IPS DF 6.9 (cell line): ENCODE measurements around the gene TSR2.

Experiments
- DNase-seq: peaks from one replicate; pipeline ENCODE4 v3.0.0-alpha.2; 2013; ENCODE audit warnings: low read depth, low spot score
- H3K27ac ChIP-seq: one replicate; pipeline ENCODE4 v1.5.1; 2013; ENCODE audit warnings: low read length, control low read depth
- H3K27me3 ChIP-seq: 2 replicates; pipeline ENCODE4 v1.6.1; 2013; ENCODE audit warnings: mild to moderate bottlenecking, low read length; ENCODE audit not compliant: control insufficient read depth, insufficient read depth
- H3K36me3 ChIP-seq: 2 replicates; pipeline ENCODE4 v1.6.1; 2013; ENCODE audit warnings: low read length; ENCODE audit not compliant: control insufficient read depth, insufficient read depth
- H3K4me1 ChIP-seq: 2 replicates; pipeline ENCODE4 v1.6.1; 2013; ENCODE audit warnings: low read length; ENCODE audit not compliant: control insufficient read depth, insufficient read depth
- H3K4me3 ChIP-seq: 2 replicates; pipeline ENCODE4 v1.5.1; 2013; ENCODE audit warnings: mild to moderate bottlenecking, low read length
- H3K9me3 ChIP-seq: 2 replicates; pipeline ENCODE4 v1.6.1; 2013; ENCODE audit warnings: low read length, inconsistent platforms; ENCODE audit not compliant: control insufficient read depth, insufficient read depth
- WGBS: extraction: QIAGEN DNeasy Blood & Tissue Kit; methylation state at CpG from one replicate; pipeline ENCODE4 v1.1.7; 2013; ENCODE audit warnings: mixed read lengths, missing lambda C conversion rate; ENCODE audit not compliant: insufficient read length, insufficient coverage; 5-methylcytosine and 5-hydroxymethylcytosine counted together

Gene TSR2

GRCh38 chrX:54423161-54423888 lies 16.9 kb upstream of the TSR2 start:
- DNase-seq, result no peak

GRCh38 chrX:54427837-54428424 lies 12.3 kb upstream of the TSR2 start:
- H3K36me3 ChIP-seq, result no peaks in the 10 kb centered on the region
- H3K4me3 ChIP-seq, result no peak overlapping the region
- no CpG with 5 or more reads among the region's 2 CpGs for WGBS
- H3K4me1 ChIP-seq, result no peaks in the 10 kb centered on the region
- H3K9me3 ChIP-seq, result no peaks in the 10 kb centered on the region
- DNase-seq, result no peak
- no peaks in the 10 kb centered on the region for H3K27me3 ChIP-seq
- H3K27ac ChIP-seq, result no peak overlapping the region

More at GRCh38 chrX:54423161-54423888, 16.9 kb upstream of the TSR2 start:
- no peaks in the 10 kb centered on the region for H3K36me3 ChIP-seq
- H3K9me3 ChIP-seq, result no peaks in the 10 kb centered on the region
- H3K27ac ChIP-seq, result no peak overlapping the region
- H3K4me1 ChIP-seq, result no peaks in the 10 kb centered on the region
- H3K4me3 ChIP-seq, result no peak overlapping the region
- no peaks in the 10 kb centered on the region for H3K27me3 ChIP-seq
- no CpG with 5 or more reads among the region's 14 CpGs for WGBS

GRCh38 chrX:54430519-54430918 lies 9.7 kb upstream of the TSR2 start:
- no peak overlapping the region for H3K27ac ChIP-seq
- DNase-seq, result no peak

GRCh38 chrX:54435121-54435520 lies 5.1 kb upstream of the TSR2 start:
- no CpG with 5 or more reads among the region's 2 CpGs for WGBS

More at GRCh38 chrX:54430519-54430918, 9.7 kb upstream of the TSR2 start:
- H3K9me3 ChIP-seq, result no peaks in the 10 kb centered on the region
- no peaks in the 10 kb centered on the region for H3K27me3 ChIP-seq
- no peaks in the 10 kb centered on the region for H3K4me1 ChIP-seq
- no peak overlapping the region for H3K4me3 ChIP-seq
- no peaks in the 10 kb centered on the region for H3K36me3 ChIP-seq

GRCh38 chrX:54442790-54443189 lies 2.6 kb downstream of the TSR2 start:
- Histone ChIP-seq H3K9me3 (no peaks in the 10 kb centered on the region), H3K27me3 (no peaks in the 10 kb centered on the region), H3K27ac (no peak overlapping the region), H3K4me3 (no peak overlapping the region), H3K36me3 (peaks cover 5% of the 10 kb centered on the region; the same call in 1 of the 2 replicates), H3K4me1 (0 out of 2 replicates have a peak, but pooled peaks cover 2% of the 10 kb centered on the region)
- no peak for DNase-seq

More at GRCh38 chrX:54435121-54435520, 5.1 kb upstream of the TSR2 start:
- no peaks in the 10 kb centered on the region for H3K27me3 ChIP-seq
- H3K9me3 ChIP-seq, result no peaks in the 10 kb centered on the region
- no peak overlapping the region for H3K4me3 ChIP-seq
- H3K4me1 ChIP-seq, result no peaks in the 10 kb centered on the region
- no peaks in the 10 kb centered on the region for H3K36me3 ChIP-seq
- H3K27ac ChIP-seq, result no peak overlapping the region
- no peak for DNase-seq

GRCh38 chrX:54444752-54445151 lies 4.5 kb downstream of the TSR2 start:
- WGBS, result no CpG with 5 or more reads among the region's 6 CpGs
- peaks cover 5% of the 10 kb centered on the region; the same call in 1 of the 2 replicates for H3K36me3 ChIP-seq
- no peak overlapping the region for H3K4me3 ChIP-seq
- H3K4me1 ChIP-seq, result 0 out of 2 replicates have a peak, but pooled peaks cover 2% of the 10 kb centered on the region
- no peak overlapping the region for H3K27ac ChIP-seq
- no peak for DNase-seq
- no peaks in the 10 kb centered on the region for H3K9me3 ChIP-seq
- H3K27me3 ChIP-seq, result no peaks in the 10 kb centered on the region

GRCh38 chrX:54446084-54446483 lies 5.9 kb downstream of the TSR2 start:
- no CpG with 5 or more reads among the region's 17 CpGs for WGBS
- no peaks in the 10 kb centered on the region for H3K27me3 ChIP-seq
- no peaks in the 10 kb centered on the region for H3K9me3 ChIP-seq
- no peak for DNase-seq
- 0 out of 2 replicates have a peak, but pooled peaks cover 2% of the 10 kb centered on the region for H3K4me1 ChIP-seq
- peaks cover 5% of the 10 kb centered on the region; the same call in 1 of the 2 replicates for H3K36me3 ChIP-seq
- H3K4me3 ChIP-seq, result no peak overlapping the region
- no peak overlapping the region for H3K27ac ChIP-seq

GRCh38 chrX:54447461-54447860 lies 7.3 kb downstream of the TSR2 start:
- no peak for DNase-seq
- Histone ChIP-seq H3K36me3 (peaks cover 5% of the 10 kb centered on the region; the same call in 1 of the 2 replicates), H3K27ac (no peak overlapping the region), H3K4me1 (0 out of 2 replicates have a peak, but pooled peaks cover 2% of the 10 kb centered on the region), H3K9me3 (no peaks in the 10 kb centered on the region), H3K27me3 (no peaks in the 10 kb centered on the region), H3K4me3 (no peak overlapping the region)
- WGBS, result no CpG with 5 or more reads among the region's 5 CpGs

GRCh38 chrX:54449929-54450328 lies 9.7 kb downstream of the TSR2 start:
- Histone ChIP-seq H3K4me1 (0 out of 2 replicates have a peak, but pooled peaks cover 2% of the 10 kb centered on the region), H3K27ac (no peak overlapping the region), H3K4me3 (no peak overlapping the region), H3K9me3 (no peaks in the 10 kb centered on the region), H3K36me3 (peaks cover 5% of the 10 kb centered on the region; the same call in 1 of the 2 replicates), H3K27me3 (no peaks in the 10 kb centered on the region)
- DNase-seq, result no peak

- Histone ChIP-seq H3K27ac (no peak overlapping the region), H3K36me3 (peaks cover 7% of the 10 kb centered on the region; the same call in 1 of the 2 replicates), H3K9me3 (no peaks in the 10 kb centered on the region), H3K4me3 (no peak overlapping the region), H3K4me1 (no peaks in the 10 kb centered on the region), H3K27me3 (no peaks in the 10 kb centered on the region)
- no peak for DNase-seq
- no CpG with 5 or more reads among the region's 2 CpGs for WGBS
Observed at GRCh38 chrX:54452920-54453319, 12.7 kb downstream of the TSR2 start.
